ENCODE results near the gene PPIA.

DNA sequence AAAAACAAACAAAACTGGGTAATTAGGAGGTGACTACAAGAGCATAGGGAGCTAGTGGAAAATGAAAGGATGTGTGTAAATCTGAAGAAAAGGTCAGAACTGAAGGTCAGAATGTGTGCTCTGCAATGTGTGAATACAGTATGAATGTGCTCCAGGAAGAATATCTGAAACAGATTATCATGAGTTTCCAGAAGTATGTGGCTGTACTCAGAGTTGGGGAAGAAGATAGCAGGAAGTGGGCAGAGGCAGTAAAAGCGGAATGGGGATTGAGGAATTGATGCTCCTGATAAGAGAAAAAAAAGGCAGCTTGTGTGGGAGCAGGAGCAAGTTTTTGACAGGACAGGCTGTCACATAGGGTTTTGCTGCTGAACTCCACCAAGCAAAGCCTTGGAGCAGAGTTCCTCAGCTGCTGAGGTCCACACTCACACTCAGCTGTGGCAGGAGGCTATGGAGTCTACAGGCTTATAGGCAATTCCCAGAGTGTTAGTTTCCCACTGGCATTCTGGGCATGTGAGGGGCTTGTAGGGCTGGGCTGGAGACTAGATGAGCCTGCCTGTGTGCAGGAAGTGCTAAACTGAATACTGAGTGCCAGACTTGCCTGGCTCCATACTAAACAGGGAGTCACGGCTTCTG lies 28.5 kb downstream of the PPIA start:
- no peak for TF ChIP-seq EP300 (conservative IDR thresholded peaks at IDR 0.05; ENCODE audit: poor library complexity, severe bottlenecking)
- TF ChIP-seq, protein P1, sequence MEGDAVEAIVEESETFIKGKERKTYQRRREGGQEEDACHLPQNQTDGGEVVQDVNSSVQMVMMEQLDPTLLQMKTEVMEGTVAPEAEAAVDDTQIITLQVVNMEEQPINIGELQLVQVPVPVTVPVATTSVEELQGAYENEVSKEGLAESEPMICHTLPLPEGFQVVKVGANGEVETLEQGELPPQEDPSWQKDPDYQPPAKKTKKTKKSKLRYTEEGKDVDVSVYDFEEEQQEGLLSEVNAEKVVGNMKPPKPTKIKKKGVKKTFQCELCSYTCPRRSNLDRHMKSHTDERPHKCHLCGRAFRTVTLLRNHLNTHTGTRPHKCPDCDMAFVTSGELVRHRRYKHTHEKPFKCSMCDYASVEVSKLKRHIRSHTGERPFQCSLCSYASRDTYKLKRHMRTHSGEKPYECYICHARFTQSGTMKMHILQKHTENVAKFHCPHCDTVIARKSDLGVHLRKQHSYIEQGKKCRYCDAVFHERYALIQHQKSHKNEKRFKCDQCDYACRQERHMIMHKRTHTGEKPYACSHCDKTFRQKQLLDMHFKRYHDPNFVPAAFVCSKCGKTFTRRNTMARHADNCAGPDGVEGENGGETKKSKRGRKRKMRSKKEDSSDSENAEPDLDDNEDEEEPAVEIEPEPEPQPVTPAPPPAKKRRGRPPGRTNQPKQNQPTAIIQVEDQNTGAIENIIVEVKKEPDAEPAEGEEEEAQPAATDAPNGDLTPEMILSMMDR (IDR thresholded peaks at IDR 0.05; ENCODE audit: poor library complexity, severe bottlenecking) = no peak
- TF ChIP-seq TAF1 (IDR thresholded peaks at IDR 0.05; ENCODE audit: low read depth) = no peak
- no peak for TF ChIP-seq POLR2AphosphoS5 (IDR thresholded peaks at IDR 0.05)
- TF ChIP-seq EZH2 (IDR thresholded peaks at IDR 0.05; ENCODE audit: borderline replicate concordance, insufficient read depth, low read length, poor library complexity, severe bottlenecking) = no peak

Data from neural cell (in vitro differentiated cells).